ENCODE data around the gene NELFCD. TPM values are rescaled to one million over a fixed set of nuclear protein-coding genes. Genes with fewer than 3 reads are reported as not detected.

NELFCD gene
- total RNA-seq, 2 experiments from 2014 or later: 95.7 to 97.0 TPM

DNA sequence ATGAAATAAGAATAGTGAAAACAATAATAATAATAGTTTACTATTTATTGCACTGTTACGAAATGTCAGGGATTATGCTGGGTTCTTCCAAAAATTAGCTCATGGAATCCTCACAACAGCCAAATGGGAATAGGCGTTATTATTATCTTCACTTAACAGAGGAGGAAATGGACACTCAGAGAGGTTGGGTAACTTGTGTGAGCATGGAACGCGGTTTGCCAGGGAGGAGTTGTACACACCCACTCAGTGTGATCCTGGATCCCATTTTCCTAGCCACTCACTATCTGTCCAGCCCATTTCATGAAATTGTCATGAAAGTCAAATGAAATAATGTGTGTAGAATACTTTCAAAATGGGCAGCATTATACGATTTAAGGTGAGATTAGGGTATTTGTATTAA lies 4.6 kb downstream of the NELFCD start:
- no peak overlapping the region for H3K27ac ChIP-seq (ENCODE audit: low read depth in 1 of 2, low read length in 2 of 2)
- Mint-ChIP-seq H3K4me1 (ENCODE audit: low read depth) (peaks cover 44% of the 10 kb centered on the region), H3K36me3 (ENCODE audit: low read depth) (peaks cover 66% of the 10 kb centered on the region), H3K4me3 (no peak overlapping the region), H3K27me3 (no peaks in the 10 kb centered on the region), H3K27ac (peak overlapping the region; percentile 40), H3K9me3 (no peaks in the 10 kb centered on the region)
- intact Hi-C loops (cut with DNase I, micrococcal nuclease): loop anchor here in 1 of 2 experiments (10.0 kb wide), 1 partner anchor 681 kb away; the partner anchor contains the start of gene RAB22A
- DNase-seq: no peak
- TF ChIP-seq, protein P1, sequence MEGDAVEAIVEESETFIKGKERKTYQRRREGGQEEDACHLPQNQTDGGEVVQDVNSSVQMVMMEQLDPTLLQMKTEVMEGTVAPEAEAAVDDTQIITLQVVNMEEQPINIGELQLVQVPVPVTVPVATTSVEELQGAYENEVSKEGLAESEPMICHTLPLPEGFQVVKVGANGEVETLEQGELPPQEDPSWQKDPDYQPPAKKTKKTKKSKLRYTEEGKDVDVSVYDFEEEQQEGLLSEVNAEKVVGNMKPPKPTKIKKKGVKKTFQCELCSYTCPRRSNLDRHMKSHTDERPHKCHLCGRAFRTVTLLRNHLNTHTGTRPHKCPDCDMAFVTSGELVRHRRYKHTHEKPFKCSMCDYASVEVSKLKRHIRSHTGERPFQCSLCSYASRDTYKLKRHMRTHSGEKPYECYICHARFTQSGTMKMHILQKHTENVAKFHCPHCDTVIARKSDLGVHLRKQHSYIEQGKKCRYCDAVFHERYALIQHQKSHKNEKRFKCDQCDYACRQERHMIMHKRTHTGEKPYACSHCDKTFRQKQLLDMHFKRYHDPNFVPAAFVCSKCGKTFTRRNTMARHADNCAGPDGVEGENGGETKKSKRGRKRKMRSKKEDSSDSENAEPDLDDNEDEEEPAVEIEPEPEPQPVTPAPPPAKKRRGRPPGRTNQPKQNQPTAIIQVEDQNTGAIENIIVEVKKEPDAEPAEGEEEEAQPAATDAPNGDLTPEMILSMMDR (IDR thresholded peaks at IDR 0.05): no peak
- POLR2A ChIA-PET: no interaction called here
- H3K27me3 ChIP-seq (ENCODE audit: control insufficient read depth in 1 of 2, insufficient read depth in 2 of 2, low read length in 2 of 2): no peaks in the 10 kb centered on the region
- CTCF ChIA-PET: no interaction called here
- no peak for ATAC-seq (ENCODE audit: poor library complexity)
- no peaks in the 10 kb centered on the region for H3K9me3 ChIP-seq (ENCODE audit: control insufficient read depth in 1 of 2, insufficient read depth in 1 of 2, low read length in 2 of 2)
- H3K4me3 ChIP-seq (ENCODE audit: low read length): no peak overlapping the region
- peaks cover 50% of the 10 kb centered on the region for H3K36me3 ChIP-seq (ENCODE audit: insufficient read depth, low read length)
- peaks cover 38% of the 10 kb centered on the region for H3K4me1 ChIP-seq (ENCODE audit: insufficient read depth, low read length)

DNA sequence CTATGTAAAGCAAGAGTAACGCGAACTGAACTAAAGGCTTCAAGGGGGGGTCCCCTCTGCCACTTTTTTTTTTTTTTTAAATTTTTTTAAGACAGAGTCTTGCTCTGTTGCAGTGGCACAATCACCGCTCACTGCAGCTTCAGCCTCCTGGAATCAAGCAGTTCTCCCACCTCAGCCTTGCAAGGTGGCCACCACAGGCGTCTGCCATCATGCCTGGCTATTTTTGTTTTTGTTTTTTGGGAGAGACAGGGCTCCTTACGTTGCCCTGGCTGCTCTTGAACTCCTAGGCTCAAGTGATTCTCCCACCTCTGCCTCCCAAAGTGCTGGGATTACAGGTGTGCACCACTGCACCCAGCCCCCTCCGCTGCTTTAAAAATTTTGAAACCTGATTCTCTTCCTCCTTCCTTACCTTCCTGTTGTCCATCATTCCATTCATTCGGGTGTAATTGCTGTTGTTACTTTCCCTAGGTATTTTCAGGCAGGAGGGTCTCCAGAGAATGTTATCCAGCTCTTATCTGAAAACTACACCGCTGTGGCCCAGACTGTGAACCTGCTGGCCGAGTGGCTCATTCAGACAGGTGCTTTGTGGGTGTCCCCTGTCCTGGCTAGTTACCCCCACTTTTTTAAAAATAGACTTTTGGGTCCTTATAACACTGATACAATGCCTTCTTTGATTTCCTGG lies 5.4 kb downstream of the NELFCD start:
- no peak for ATAC-seq (ENCODE audit: poor library complexity)
- CTCF ChIA-PET: no interaction called here
- intact Hi-C loops (cut with DNase I, micrococcal nuclease): loop anchor here in 1 of 2 experiments (10.0 kb wide), 1 partner anchor 682 kb away; the partner anchor contains the start of gene RAB22A
- Mint-ChIP-seq H3K4me3 (no peak overlapping the region), H3K36me3 (ENCODE audit: low read depth) (peaks cover 74% of the 10 kb centered on the region), H3K9me3 (no peaks in the 10 kb centered on the region), H3K4me1 (ENCODE audit: low read depth) (peaks cover 44% of the 10 kb centered on the region), H3K27ac (peak overlapping the region; percentile 40), H3K27me3 (no peaks in the 10 kb centered on the region)
- Histone ChIP-seq H3K9me3 (ENCODE audit: control insufficient read depth in 1 of 2, insufficient read depth in 1 of 2, low read length in 2 of 2) (no peaks in the 10 kb centered on the region), H3K27ac (ENCODE audit: low read depth in 1 of 2, low read length in 2 of 2) (no peak overlapping the region), H3K4me3 (ENCODE audit: low read length) (no peak overlapping the region), H3K36me3 (ENCODE audit: insufficient read depth, low read length) (peaks cover 57% of the 10 kb centered on the region), H3K27me3 (ENCODE audit: control insufficient read depth in 1 of 2, insufficient read depth in 2 of 2, low read length in 2 of 2) (no peaks in the 10 kb centered on the region), H3K4me1 (ENCODE audit: insufficient read depth, low read length) (peaks cover 36% of the 10 kb centered on the region)
- no peak for DNase-seq
- TF ChIP-seq, protein P1 (IDR thresholded peaks at IDR 0.05): no peak
- POLR2A ChIA-PET: interaction anchor here (0.8 kb wide), 1 partner anchor 46 kb away, joined by 3 read pairs; the partner anchor contains the start of gene ATP5F1E

DNA sequence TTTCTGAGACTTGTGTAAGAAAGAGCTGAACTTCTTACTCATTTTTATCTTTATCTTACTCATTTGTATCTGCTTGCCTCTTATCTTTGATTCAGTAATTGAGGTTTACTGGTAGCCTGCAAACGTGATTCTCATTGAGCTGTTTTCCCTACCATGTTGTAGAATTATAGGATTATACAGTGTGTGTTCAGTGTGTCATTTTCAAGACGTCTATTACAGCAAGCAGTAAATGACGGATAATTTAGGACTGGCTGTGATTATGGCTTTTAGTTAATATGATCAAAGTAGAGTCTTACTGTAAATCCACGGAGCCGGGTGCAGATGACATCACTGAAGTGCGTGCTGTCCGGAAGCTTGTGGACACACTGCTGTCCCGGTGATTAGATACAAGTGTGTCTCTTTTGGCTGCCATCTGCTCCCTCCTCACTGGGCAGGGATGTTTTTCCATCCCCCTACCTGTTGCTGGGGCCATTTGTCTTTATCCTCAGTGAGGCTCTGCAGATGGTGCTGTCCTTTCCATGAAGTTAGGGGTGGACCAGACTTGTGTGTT lies 6.0 kb downstream of the NELFCD start:
- ATAC-seq (ENCODE audit: poor library complexity) (no peak), DNase-seq (no peak)
- no peaks in the 10 kb centered on the region for H3K27me3 Mint-ChIP-seq
- Histone ChIP-seq H3K27me3 (ENCODE audit: control insufficient read depth in 1 of 2, insufficient read depth in 2 of 2, low read length in 2 of 2) (no peaks in the 10 kb centered on the region), H3K4me3 (ENCODE audit: low read length) (no peak overlapping the region), H3K27ac (ENCODE audit: low read depth in 1 of 2, low read length in 2 of 2) (no peak overlapping the region), H3K36me3 (ENCODE audit: insufficient read depth, low read length) (peaks cover 64% of the 10 kb centered on the region), H3K9me3 (ENCODE audit: control insufficient read depth in 1 of 2, insufficient read depth in 1 of 2, low read length in 2 of 2) (no peaks in the 10 kb centered on the region), H3K4me1 (ENCODE audit: insufficient read depth, low read length) (peaks cover 31% of the 10 kb centered on the region)
- POLR2A ChIA-PET: interaction anchor here (0.8 kb wide), 1 partner anchor 45 kb away, joined by 3 read pairs; the partner anchor contains the start of gene ATP5F1E
- H3K9me3 Mint-ChIP-seq: no peaks in the 10 kb centered on the region
- H3K36me3 Mint-ChIP-seq (ENCODE audit: low read depth): peaks cover 80% of the 10 kb centered on the region
- intact Hi-C loops (cut with DNase I, micrococcal nuclease): loop anchor here in 1 of 2 experiments (10.0 kb wide), 1 partner anchor 682 kb away; the partner anchor contains the start of gene RAB22A
- CTCF ChIA-PET: no interaction called here
- peaks cover 40% of the 10 kb centered on the region for H3K4me1 Mint-ChIP-seq (ENCODE audit: low read depth)
- TF ChIP-seq, protein P1 (IDR thresholded peaks at IDR 0.05): no peak
- peak overlapping the region; percentile 40 for H3K27ac Mint-ChIP-seq
- H3K4me3 Mint-ChIP-seq: no peak overlapping the region

Measured in CD4-positive, alpha-beta T cell (primary cell).